Measurements from ENCODE around the gene LUC7L.

Gene LUC7L

GRCh38 chr16:194516-194915 lies 34.7 kb downstream of the LUC7L start:
- TF ChIP-seq CTCF (conservative IDR thresholded peaks at IDR 0.05; ENCODE audit: low read depth, low read length): no peak
- H3K4me3 ChIP-seq (ENCODE audit: low read depth, low read length): no peak overlapping the region
- peak; percentile 75 for DNase-seq (ENCODE audit: low read depth)

GRCh38 chr16:193441-193840 lies 35.8 kb downstream of the LUC7L start:
- TF ChIP-seq CTCF (conservative IDR thresholded peaks at IDR 0.05; ENCODE audit: low read depth, low read length): no peak
- DNase-seq (ENCODE audit: low read depth): no peak

GRCh38 chr16:192686-193085 lies 36.6 kb downstream of the LUC7L start:
- no peak for TF ChIP-seq CTCF (conservative IDR thresholded peaks at IDR 0.05; ENCODE audit: low read depth, low read length)
- no peak overlapping the region for H3K4me3 ChIP-seq (ENCODE audit: low read depth, low read length)
- DNase-seq (ENCODE audit: low read depth): no peak

More at GRCh38 chr16:193441-193840, 35.8 kb downstream of the LUC7L start:
- H3K4me3 ChIP-seq (ENCODE audit: low read depth, low read length): no peak overlapping the region

- TF ChIP-seq CTCF (conservative IDR thresholded peaks at IDR 0.05; ENCODE audit: low read depth, low read length): no peak
- no peak overlapping the region for H3K4me3 ChIP-seq (ENCODE audit: low read depth, low read length)
- no peak for DNase-seq (ENCODE audit: low read depth)
Measured at GRCh38 chr16:191831-192230, 37.4 kb downstream of the LUC7L start.

GRCh38 chr16:189604-190186 lies 39.6 kb downstream of the LUC7L start:
- no peak for DNase-seq (ENCODE audit: low read depth)
- no peak for TF ChIP-seq CTCF (conservative IDR thresholded peaks at IDR 0.05; ENCODE audit: low read depth, low read length)
- no peak overlapping the region for H3K4me3 ChIP-seq (ENCODE audit: low read depth, low read length)

GRCh38 chr16:188674-189073 lies 40.6 kb downstream of the LUC7L start:
- TF ChIP-seq CTCF (conservative IDR thresholded peaks at IDR 0.05; ENCODE audit: low read depth, low read length): peak; percentile 19
- no peak overlapping the region for H3K4me3 ChIP-seq (ENCODE audit: low read depth, low read length)
- DNase-seq (ENCODE audit: low read depth): no peak

- no peak for TF ChIP-seq CTCF (conservative IDR thresholded peaks at IDR 0.05; ENCODE audit: low read depth, low read length)
- H3K4me3 ChIP-seq (ENCODE audit: low read depth, low read length): no peak overlapping the region
- DNase-seq (ENCODE audit: low read depth): no peak
Measured at GRCh38 chr16:187330-187729, 41.9 kb downstream of the LUC7L start.
